HepG2 (cell line): ENCODE results near the gene CCT7. TPM values are rescaled to one million over a fixed set of nuclear protein-coding genes. Genes with fewer than 3 reads are reported as not detected.

Experiments
- ATAC-seq: fragments of 200-7000 bp; cut with Tn5 transposase; 3 replicates; pipeline ENCODE4 v1.9.1; 2020; ENCODE audit warnings: mild to moderate bottlenecking, moderate library complexity
- BruUV-seq: library from RNA; stranded (reverse); fragments of 400-500 nt; replicated peaks from 2 replicates; lab custom pipeline; 2021; lab: Mats Ljungman, UMichigan
- CTCF ChIA-PET: fragments of 300-600 bp; formaldehyde crosslinking; extraction: SDS; loops from one replicate; lab custom pipeline; 2021; ENCODE audit warnings: low total read pairs, inconsistent platforms, low intra/inter-chr PET ratio; lab: Yijun Ruan, JAX
- POLR2A ChIA-PET: fragments of 350-600 bp; sonication (Branson Sonifier 250); formaldehyde crosslinking; loops from one replicate; lab custom pipeline; 2020; ENCODE audit warnings: antibody characterized with exemption, inconsistent platforms; lab: Yijun Ruan, JAX
- DNase-seq: peaks from one replicate; pipeline ENCODE4 v3.0.0-alpha.2; 2015; ENCODE audit warnings: low spot score
- FAIRE-seq: peaks from 3 replicates; lab custom pipeline; 2011; peaks lifted over from hg19 to GRCh38; lab: Jason Lieb, UNC
- H2AFZ ChIP-seq: one replicate; pipeline ENCODE4 v1.6.1; 2011; ENCODE audit warnings: low read length, inconsistent platforms
- H3K27ac ChIP-seq: fragments of 300-600 bp; 3 replicates; pipeline ENCODE4 v1.8.0; 2011; ENCODE audit warnings: mixed run types, mild to moderate bottlenecking, mixed read lengths, low read length, inconsistent platforms; ENCODE audit not compliant: insufficient read depth; ENCODE audit errors: extremely low read length
- H3K27me3 ChIP-seq, 2 experiments: fragments of 200-600 bp in 1 of 2; 2 replicates in 1 of 2; 3 replicates in 1 of 2; pipeline versions ENCODE4 v1.6.0 to v1.8.0; 2011; ENCODE audit warnings: low read length in 2 of 2, mild to moderate bottlenecking in 2 of 2, moderate library complexity in 2 of 2, inconsistent platforms in 1 of 2; ENCODE audit not compliant: insufficient read depth in 2 of 2, control insufficient read depth in 1 of 2
- H3K36me3 ChIP-seq, 2 experiments: fragments of 200-600 bp in 1 of 2; replicated peaks in 1 of 2; 2 replicates in 1 of 2; 3 replicates in 1 of 2; pipeline versions ENCODE4 v1.5.1 to v1.8.0; 2011; ENCODE audit warnings: low read length in 2 of 2, inconsistent platforms in 1 of 2; ENCODE audit not compliant: insufficient read depth in 2 of 2, control insufficient read depth in 1 of 2
- H3K4me1 ChIP-seq: 2 replicates; pipeline ENCODE4 v1.5.1; 2012; ENCODE audit warnings: low read length, inconsistent platforms; ENCODE audit not compliant: insufficient read depth
- H3K4me2 ChIP-seq: 2 replicates; pipeline ENCODE4 v1.6.0; 2011; ENCODE audit warnings: low read depth, low read length, inconsistent platforms
- H3K4me3 ChIP-seq, 3 experiments: fragments of 200-600 bp in 1 of 3; sonication (generic), shearing (Covaris generic) in 1 of 3; replicated peaks in 1 of 3; 2 replicates each; pipeline ENCODE4 v1.5.1; 2011 to 2016; ENCODE audit warnings: low read length in 3 of 3, inconsistent platforms in 2 of 3, low read depth in 2 of 3, mild to moderate bottlenecking in 2 of 3, control low read depth in 1 of 3, mixed read lengths in 1 of 3; ENCODE audit not compliant: insufficient read depth in 1 of 3
- H3K79me2 ChIP-seq: one replicate; pipeline ENCODE4 v1.6.1; 2011; ENCODE audit warnings: low read length, inconsistent platforms; ENCODE audit not compliant: insufficient read depth
- H3K9ac ChIP-seq: 2 replicates; pipeline ENCODE4 v1.6.0; 2011; ENCODE audit warnings: mild to moderate bottlenecking, low read depth, low read length, inconsistent platforms; ENCODE audit not compliant: insufficient read depth
- H3K9me3 ChIP-seq: 2 replicates; pipeline ENCODE4 v1.5.1; 2012; ENCODE audit warnings: mild to moderate bottlenecking, low read length
- H4K20me1 ChIP-seq: 2 replicates; pipeline ENCODE4 v1.6.0; 2011; ENCODE audit warnings: inconsistent platforms, mild to moderate bottlenecking, low read length, moderate library complexity; ENCODE audit not compliant: insufficient read depth
- KLF13 ChIP-seq: sonication (generic); formaldehyde crosslinking; IDR thresholded peaks from 2 replicates; pipeline ENCODE4 v1.4.0; 2020; ENCODE audit warnings: mild to moderate bottlenecking, missing genetic modification reagents
- MAFK ChIP-seq, 2 experiments: IDR thresholded peaks in 1 of 2; conservative IDR thresholded peaks in 1 of 2; 2 replicates each; pipeline ENCODE4 v1.6.1; 2011; ENCODE audit warnings: improper control_type of control experiment in 2 of 2, low read length in 2 of 2
- SOX6 ChIP-seq, 2 experiments: fragments of 450-650 bp in 1 of 2; sonication (generic) in 1 of 2; formaldehyde crosslinking in 1 of 2; IDR thresholded peaks; 2 replicates each; pipeline versions ENCODE4 v1.4.0 to v1.6.1; 2017 to 2020; ENCODE audit warnings: antibody characterized with exemption in 1 of 2, mild to moderate bottlenecking in 1 of 2, missing genetic modification reagents in 1 of 2
- ZNF687 ChIP-seq: sonication (generic); formaldehyde crosslinking; IDR thresholded peaks from 2 replicates; pipeline ENCODE4 v1.5.1; 2020; ENCODE audit warnings: mild to moderate bottlenecking, missing genetic modification reagents, moderate library complexity
- ZNF766 ChIP-seq: sonication (generic); formaldehyde crosslinking; IDR thresholded peaks from 2 replicates; pipeline ENCODE4 v1.5.0; 2020; ENCODE audit warnings: missing genetic modification reagents, borderline replicate concordance
- WGBS: methylation state at CpG from one replicate; pipeline ENCODE4 v1.1.6; 2017; ENCODE audit warnings: low lambda C conversion rate; 5-methylcytosine and 5-hydroxymethylcytosine counted together
- in situ Hi-C: cut with HindIII; loops from 2 replicates; pipeline ENCODE4 v1.10.0; 2017; ENCODE audit warnings: low pct_unique_long_range_greater_than_20kb; ENCODE audit not compliant: extremely low pct_ligation_motif_present
- intact Hi-C: fragments of 100-400 bp; cut with micrococcal nuclease; formaldehyde crosslinking; loops from one replicate; pipeline ENCODE4 v1.10.0; 2022; ENCODE audit not compliant: unreplicated experiment
- polyA plus RNA-seq, 8 experiments: library from polyadenylated mRNA; depleted of rRNA in 3 of 8; stranded (reverse) in 7 of 8; unstranded in 1 of 8; fragments of >200 nt; fragmentation: Illumina TruSeq in 4 of 8; extraction: Trizol in 4 of 8; gene quantifications; 2 replicates each; pipeline versions ENCODE4 v1.2.1 to v1.2.3, GENCODE V29; 2011 to 2016; ENCODE audit warnings: low read depth in 4 of 8, missing spikeins in 1 of 8, mixed read lengths in 1 of 8; ENCODE audit not compliant: insufficient read depth in 1 of 8
- total RNA-seq, 5 experiments: library from RNA; depleted of rRNA; stranded (reverse); fragments of >200 nt; fragmentation: Illumina TruSeq; extraction: Trizol; gene quantifications; 2 replicates each; pipeline ENCODE4 v1.2.3, GENCODE V29; 2016; ENCODE audit warnings: low read depth in 1 of 5

Gene CCT7
- total and polyA plus RNA-seq, 2 of the 13 experiments (the other 11 are each of a cell fraction or from before 2014, with no cell fraction given) = 347 to 517 TPM

- no peak for DNase-seq
- Histone ChIP-seq H3K36me3 (peaks cover 60 to 93% of the 10 kb centered on the region in 2 experiments), H3K9me3 (no peaks in the 10 kb centered on the region), H3K4me2 (no peak overlapping the region), H3K79me2 (peaks cover 3% of the 10 kb centered on the region), H3K4me3 (no peak overlapping the region), H4K20me1 (peaks cover 6% of the 10 kb centered on the region; the same call in 1 of the 2 replicates), H3K9ac (no peak overlapping the region), H3K4me1 (peaks cover 30% of the 10 kb centered on the region), H3K27me3 (no peaks in the 10 kb centered on the region), H3K27ac (no peak overlapping the region), H2AFZ (no peak overlapping the region)
- in situ Hi-C loops = no loop called here
- no peak for ATAC-seq
- FAIRE-seq = no peak
- ChIA-PET CTCF (no interaction called here), POLR2A (interaction anchor here (0.7 to 2.5 kb wide), 3 partner anchors 10 to 16 kb away, joined by 4 to 5 read pairs (median 5); partner anchors contain the start of gene CCT7)
- WGBS = 95% methylated on average over 9 of the region's 9 CpGs
- no TSS peak for BruUV-seq
- intact Hi-C loops = no loop called here
- TF ChIP-seq KLF13 (0 out of 2 replicates have a peak, but pooled peaks have one; percentile 25), ZNF766 (CRISPR knock-in tag) (no peak), ZNF687 (peak; percentile 30; the same call in 1 of the 2 replicates), MAFK (conservative IDR thresholded peaks at IDR 0.05 in 1 of 2, IDR thresholded peaks at IDR 0.05 in 1 of 2; ENCODE audit: low read length in 2 of 2) (peak in 1 of 2 experiments; percentile 20; a peak in 1 of 4 replicates), SOX6 (IDR thresholded peaks at IDR 0.05) (no peak), SOX6 (CRISPR knock-in tag; IDR thresholded peaks at IDR 0.05) (no peak)
- TF ChIP-seq, all 625 proteins: peak for 3
Measured at GRCh38 chr2:73249636-73250035, 15.5 kb downstream of the CCT7 start.
